Psoas muscle (tissue), 8 donors: ENCODE results near the gene ACE. TPM values are rescaled to one million over a fixed set of nuclear protein-coding genes. Genes with fewer than 3 reads are reported as not detected.

Experiments
- ATAC-seq, 4 donors: fragments of 200-7000 bp; cut with Tn5 transposase; one replicate each; pipeline ENCODE4 v1.9.1; 2020; ENCODE audit warnings: moderate library complexity in 3 of 4, mild to moderate bottlenecking in 2 of 4
- DNase-seq, 2 donors: peaks; one replicate each; pipeline ENCODE4 v3.0.0-alpha.2; 2020
- H3K27ac ChIP-seq: fragments of 200-600 bp; one replicate; pipeline ENCODE4 v1.8.0; 2022
- H3K27me3 ChIP-seq, 3 donors: fragments of 200-600 bp in 1 of 3; one replicate each; pipeline versions ENCODE4 v1.6.1 to v1.8.0; 2013 to 2022; ENCODE audit warnings: low read length in 2 of 3, mild to moderate bottlenecking in 2 of 3, moderate library complexity in 1 of 3; ENCODE audit not compliant: insufficient read depth in 3 of 3
- H3K36me3 ChIP-seq, 2 donors: fragments of 200-600 bp in 1 of 2; one replicate each; pipeline versions ENCODE4 v1.6.1 to v1.8.0; 2013 to 2022; ENCODE audit warnings: low read depth in 1 of 2, mild to moderate bottlenecking in 1 of 2, moderate library complexity in 1 of 2; ENCODE audit not compliant: insufficient read depth in 1 of 2
- H3K4me1 ChIP-seq: fragments of 200-600 bp; one replicate; pipeline ENCODE4 v1.8.0; 2022
- H3K4me3 ChIP-seq: fragments of 200-600 bp; one replicate; pipeline ENCODE4 v1.8.0; 2022; ENCODE audit warnings: mild to moderate bottlenecking
- H3K9me3 ChIP-seq: fragments of 200-600 bp; one replicate; pipeline ENCODE4 v1.8.0; 2022
- CTCF ChIP-seq: fragments of 200-600 bp; IDR thresholded peaks from one replicate; pipeline ENCODE4 v1.8.0; 2022; ENCODE audit warnings: antibody characterized with exemption
- WGBS, 3 donors: extraction: QIAGEN DNeasy Blood & Tissue Kit; methylation state at CpG; one replicate each; pipeline versions ENCODE4 v1.1.6 to v1.1.7; 2013; 5-methylcytosine and 5-hydroxymethylcytosine counted together
- intact Hi-C, 2 donors: fragments of 100-400 bp; cut with DNase I; formaldehyde crosslinking; loops; one replicate each; pipeline versions ENCODE4 v1.11.0 to v1.14.2; 2022
- polyA plus RNA-seq, 3 donors: library from polyadenylated mRNA; stranded (reverse); fragments of 200-250 nt; gene quantifications; one replicate each; pipeline ENCODE4 v1.2.3, GENCODE V29; 2013
- total RNA-seq, 4 donors: library from RNA; stranded (reverse); fragmentation: NEBNext Ultra II Directional in 2 of 4; extraction: Animal tissue kit (Norgen Biotek cat#: 25700) in 2 of 4; gene quantifications; one replicate each; pipeline versions ENCODE4 v1.2.1 to v1.2.4, GENCODE V29; 2021 to 2023
- donor health status: healthy with polysubstance abuse.
- donor health status: DM: no; HTN: no; CAD: no; lungs with moderate emphysema.
- donor health status: Bipolar disorder and iron deficiency.
- donor health status: healthy.
- donor health status: DM: yes; HTN: yes; CAD: no.
- donor health status: DM: no; HTN: no; CAD: no.
- donor health status: DM: no; HTN: no; CAD: no.
- donor health status: DM: yes; HTN: yes; CAD: no.

Gene ACE
- total and polyA plus RNA-seq, 7 donors, result 0.82 to 12.5 (median 2.0) TPM

- 87 to 92% (median 88%) methylated on average over 17 of the region's 17 CpGs for WGBS, 3 donors
- no peak for TF ChIP-seq CTCF
- no peak for DNase-seq
- H3K27ac ChIP-seq, result no peak overlapping the region
- intact Hi-C loops, result no loop called here
- no peaks in the 10 kb centered on the region for H3K36me3 ChIP-seq
- H3K4me3 ChIP-seq, result no peak overlapping the region
- no peaks in the 10 kb centered on the region for H3K9me3 ChIP-seq
- H3K27me3 ChIP-seq, result peaks cover 0 to 19% (median 8%) of the 10 kb centered on the region in 3 donors
- no peak for ATAC-seq
- no peaks in the 10 kb centered on the region for H3K4me1 ChIP-seq
Measured at GRCh38 chr17:63534078-63534570, 57.3 kb downstream of the ACE start.

GRCh38 chr17:63534816-63535455 lies 58.1 kb downstream of the ACE start:
- Histone ChIP-seq H3K36me3 (no peaks in the 10 kb centered on the region), H3K4me1 (no peaks in the 10 kb centered on the region), H3K27me3 (peaks cover 0 to 28% (median 9%) of the 10 kb centered on the region in 3 donors), H3K27ac (no peak overlapping the region), H3K9me3 (no peaks in the 10 kb centered on the region), H3K4me3 (no peak overlapping the region)
- WGBS, 3 donors, result 77 to 85% (median 80%) methylated on average over 13 of the region's 13 CpGs
- ATAC-seq (no peak), DNase-seq (no peak)
- intact Hi-C loops, result no loop called here
- TF ChIP-seq CTCF, result no peak

- no peak for TF ChIP-seq CTCF
- no peaks in the 10 kb centered on the region for H3K36me3 ChIP-seq
- no peak for DNase-seq
- no peaks in the 10 kb centered on the region for H3K4me1 ChIP-seq
- no peak overlapping the region for H3K27ac ChIP-seq
- 92 to 96% (median 94%) methylated on average over 24 of the region's 24 CpGs for WGBS, 3 donors
- no peak overlapping the region for H3K4me3 ChIP-seq
- no peaks in the 10 kb centered on the region for H3K9me3 ChIP-seq
- peaks cover 0 to 30% (median 9%) of the 10 kb centered on the region in 3 donors for H3K27me3 ChIP-seq
- no peak for ATAC-seq
- intact Hi-C loops, result no loop called here
Measured at GRCh38 chr17:63535640-63536039, 58.8 kb downstream of the ACE start.

GRCh38 chr17:63537001-63537400 lies 60.1 kb downstream of the ACE start:
- peaks cover 0 to 30% (median 9%) of the 10 kb centered on the region in 3 donors for H3K27me3 ChIP-seq
- H3K4me3 ChIP-seq, result no peak overlapping the region
- intact Hi-C loops, result no loop called here
- H3K4me1 ChIP-seq, result no peaks in the 10 kb centered on the region
- DNase-seq (no peak), ATAC-seq (no peak)
- no peak overlapping the region for H3K27ac ChIP-seq
- no peak for TF ChIP-seq CTCF
- 81 to 90% (median 82%) methylated on average over 4 of the region's 4 CpGs for WGBS, 3 donors
- H3K9me3 ChIP-seq, result no peaks in the 10 kb centered on the region
- H3K36me3 ChIP-seq, result no peaks in the 10 kb centered on the region
